Peyer's patch (tissue), 4 donors: ENCODE data around the gene SORCS1. TPM values are rescaled to one million over a fixed set of nuclear protein-coding genes. Genes with fewer than 3 reads are reported as not detected.

Source experiments
- DNase-seq, 3 donors: peaks; one replicate each; pipeline ENCODE4 v3.0.0-alpha.2; 2017 to 2019
- H3K27ac ChIP-seq, 4 donors: fragments of 200-600 bp; sonication (generic); one replicate each; pipeline ENCODE4 v1.5.1; 2016 to 2019
- H3K27me3 ChIP-seq, 2 donors: fragments of 200-600 bp; sonication (generic); one replicate each; pipeline ENCODE4 v1.5.1; 2019
- H3K36me3 ChIP-seq, 3 donors: fragments of 200-600 bp; sonication (generic); one replicate each; pipeline ENCODE4 v1.5.1; 2016 to 2019
- H3K4me1 ChIP-seq, 4 donors: fragments of 200-600 bp; sonication (generic); one replicate each; pipeline ENCODE4 v1.5.1; 2016 to 2019
- H3K4me3 ChIP-seq, 4 donors: fragments of 200-600 bp; sonication (generic); 1 replicate in 3 of 4; 2 replicates in 1 of 4; pipeline ENCODE4 v1.5.1; 2016 to 2019; ENCODE audit warnings: mild to moderate bottlenecking in 1 of 4
- H3K9me3 ChIP-seq, 4 donors: fragments of 200-600 bp; sonication (generic); one replicate each; pipeline ENCODE4 v1.5.1; 2016 to 2019; ENCODE audit warnings: mild to moderate bottlenecking in 1 of 4
- POLR2A ChIP-seq, 2 donors: fragments of 450-650 bp; IDR thresholded peaks; one replicate each; pipeline ENCODE4 v1.5.1; 2017; ENCODE audit warnings: antibody characterized with exemption in 2 of 2, mild to moderate bottlenecking in 2 of 2, moderate library complexity in 2 of 2
- total RNA-seq, 4 donors: library from RNA; depleted of rRNA; stranded (reverse); fragments of >200 nt; gene quantifications; one replicate each; pipeline ENCODE4 v1.1.0, GENCODE V29; 2016
- TF ChIP-seq, protein P1 (sequence below), 6 experiments: fragments of 450-650 bp in 4 of 6; fragments of 200-600 bp in 2 of 6; sonication (generic) in 1 of 6; IDR thresholded peaks; one replicate each; pipeline ENCODE4 v1.5.1; 2017 to 2019; ENCODE audit warnings: antibody characterized with exemption in 6 of 6, mild to moderate bottlenecking in 3 of 6, moderate library complexity in 1 of 6

The SORCS1 gene
- total RNA-seq, 4 donors from 2014 or later, result 0.53 to 5.9 (median 2.4) TPM

DNA sequence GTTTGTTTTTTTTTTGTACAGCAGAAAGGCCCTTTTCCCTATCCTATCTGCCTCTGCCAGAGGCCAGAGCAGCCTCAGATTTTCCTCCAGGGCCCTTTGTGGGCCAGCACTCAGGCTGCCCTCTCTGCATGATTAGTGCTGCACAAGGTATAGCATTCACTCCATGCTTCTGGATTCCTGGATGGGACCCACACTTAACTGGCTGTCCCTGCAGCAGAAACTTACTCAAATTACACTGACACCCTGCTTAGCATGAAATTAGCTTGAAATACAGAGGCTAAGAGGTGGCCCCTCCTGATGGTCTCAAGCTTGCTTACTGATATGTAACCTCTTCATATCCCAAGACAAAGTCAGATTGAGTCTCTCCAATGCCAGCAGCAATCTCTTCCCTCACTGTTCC, 239.3 kb downstream of the SORCS1 start:
- Histone ChIP-seq H3K4me1 (no peaks in the 10 kb centered on the region), H3K36me3 (no peaks in the 10 kb centered on the region), H3K27ac (no peak overlapping the region), H3K27me3 (no peaks in the 10 kb centered on the region), H3K9me3 (no peaks in the 10 kb centered on the region), H3K4me3 (no peak overlapping the region)
- TF ChIP-seq POLR2A (IDR thresholded peaks at IDR 0.05), result no peak
- TF ChIP-seq, protein P1, sequence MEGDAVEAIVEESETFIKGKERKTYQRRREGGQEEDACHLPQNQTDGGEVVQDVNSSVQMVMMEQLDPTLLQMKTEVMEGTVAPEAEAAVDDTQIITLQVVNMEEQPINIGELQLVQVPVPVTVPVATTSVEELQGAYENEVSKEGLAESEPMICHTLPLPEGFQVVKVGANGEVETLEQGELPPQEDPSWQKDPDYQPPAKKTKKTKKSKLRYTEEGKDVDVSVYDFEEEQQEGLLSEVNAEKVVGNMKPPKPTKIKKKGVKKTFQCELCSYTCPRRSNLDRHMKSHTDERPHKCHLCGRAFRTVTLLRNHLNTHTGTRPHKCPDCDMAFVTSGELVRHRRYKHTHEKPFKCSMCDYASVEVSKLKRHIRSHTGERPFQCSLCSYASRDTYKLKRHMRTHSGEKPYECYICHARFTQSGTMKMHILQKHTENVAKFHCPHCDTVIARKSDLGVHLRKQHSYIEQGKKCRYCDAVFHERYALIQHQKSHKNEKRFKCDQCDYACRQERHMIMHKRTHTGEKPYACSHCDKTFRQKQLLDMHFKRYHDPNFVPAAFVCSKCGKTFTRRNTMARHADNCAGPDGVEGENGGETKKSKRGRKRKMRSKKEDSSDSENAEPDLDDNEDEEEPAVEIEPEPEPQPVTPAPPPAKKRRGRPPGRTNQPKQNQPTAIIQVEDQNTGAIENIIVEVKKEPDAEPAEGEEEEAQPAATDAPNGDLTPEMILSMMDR (IDR thresholded peaks at IDR 0.05), result no peak
- DNase-seq, result no peak

DNA sequence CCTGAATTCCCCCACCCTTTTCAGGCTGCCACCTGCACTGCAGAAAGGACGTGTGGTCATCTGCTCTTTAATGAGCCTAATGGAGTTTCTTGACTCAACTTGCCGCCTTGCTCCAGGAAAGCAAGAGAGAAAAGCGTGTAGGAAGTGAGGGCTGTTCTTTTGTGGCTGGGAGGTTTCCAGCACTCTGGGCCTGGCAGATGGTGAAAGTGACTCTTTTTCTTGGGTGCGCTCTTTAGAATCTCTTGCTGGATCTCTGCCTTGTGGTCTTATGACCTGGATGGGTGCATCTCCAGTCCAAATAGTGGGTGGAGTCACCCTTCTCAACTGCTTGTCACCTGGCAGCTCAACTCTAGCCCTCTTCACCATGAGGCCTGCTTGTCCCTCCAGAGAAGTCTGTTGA, 244.0 kb downstream of the SORCS1 start:
- Histone ChIP-seq H3K27ac (no peak overlapping the region), H3K36me3 (no peaks in the 10 kb centered on the region), H3K27me3 (no peaks in the 10 kb centered on the region), H3K9me3 (no peaks in the 10 kb centered on the region), H3K4me3 (no peak overlapping the region), H3K4me1 (no peaks in the 10 kb centered on the region)
- no peak for DNase-seq
- TF ChIP-seq, protein P1 (IDR thresholded peaks at IDR 0.05), result no peak
- TF ChIP-seq POLR2A (IDR thresholded peaks at IDR 0.05), result no peak

DNA sequence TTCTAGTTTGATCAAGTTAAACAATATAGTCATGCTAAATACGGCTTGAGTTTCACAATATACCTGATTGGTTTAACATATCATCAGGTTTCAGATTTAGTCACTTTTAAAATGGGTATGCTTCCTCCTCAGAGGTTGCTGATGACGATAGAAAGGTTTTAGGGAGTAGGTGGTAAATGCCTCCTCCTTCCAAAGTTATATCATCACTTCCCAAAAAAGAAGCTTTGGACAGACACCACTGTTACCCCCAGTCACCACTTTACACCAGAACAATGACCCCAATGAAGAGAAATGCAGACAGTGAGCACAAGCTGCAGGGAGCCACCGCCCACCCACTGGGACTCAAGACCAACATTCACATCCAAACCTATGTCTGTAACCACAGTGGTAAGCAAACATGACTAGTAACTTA, 244.6 kb downstream of the SORCS1 start:
- Histone ChIP-seq H3K4me1 (no peaks in the 10 kb centered on the region), H3K4me3 (no peak overlapping the region), H3K36me3 (no peaks in the 10 kb centered on the region), H3K9me3 (no peaks in the 10 kb centered on the region), H3K27ac (no peak overlapping the region), H3K27me3 (no peaks in the 10 kb centered on the region)
- no peak for DNase-seq
- TF ChIP-seq POLR2A (IDR thresholded peaks at IDR 0.05), result no peak
- TF ChIP-seq, protein P1 (IDR thresholded peaks at IDR 0.05), result no peak

DNA sequence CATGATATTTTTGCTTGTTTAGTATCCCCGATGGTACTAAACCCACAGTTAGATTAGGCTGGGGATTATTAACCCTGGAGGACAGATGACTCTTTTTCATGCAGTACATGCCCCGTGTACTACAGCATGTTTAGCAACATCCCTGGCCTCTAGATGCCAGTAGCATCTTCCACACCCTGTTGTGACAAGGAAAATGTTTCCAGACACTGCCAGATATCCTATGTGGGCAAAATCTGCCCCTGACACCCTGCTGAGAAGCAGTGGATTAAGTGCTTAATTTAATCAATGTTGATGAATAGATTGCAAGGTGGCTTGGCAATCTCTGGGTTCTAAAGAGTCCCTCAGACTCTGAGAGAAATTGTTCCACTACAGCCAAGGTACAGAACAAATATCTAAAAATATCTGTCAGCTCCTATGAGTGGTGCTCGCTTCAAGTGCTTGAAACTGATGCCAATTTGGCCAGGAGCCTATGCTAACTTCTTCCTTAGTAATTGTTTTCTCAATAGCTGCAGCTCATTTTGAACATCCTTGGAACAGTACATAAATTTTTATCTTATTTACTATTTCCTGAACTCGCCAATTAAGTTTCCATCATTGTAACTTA, 247.0 kb downstream of the SORCS1 start:
- Histone ChIP-seq H3K4me1 (no peaks in the 10 kb centered on the region), H3K4me3 (no peak overlapping the region), H3K27ac (no peak overlapping the region), H3K36me3 (no peaks in the 10 kb centered on the region), H3K9me3 (no peaks in the 10 kb centered on the region), H3K27me3 (no peaks in the 10 kb centered on the region)
- no peak for DNase-seq
- TF ChIP-seq, protein P1 (IDR thresholded peaks at IDR 0.05), result no peak

DNA sequence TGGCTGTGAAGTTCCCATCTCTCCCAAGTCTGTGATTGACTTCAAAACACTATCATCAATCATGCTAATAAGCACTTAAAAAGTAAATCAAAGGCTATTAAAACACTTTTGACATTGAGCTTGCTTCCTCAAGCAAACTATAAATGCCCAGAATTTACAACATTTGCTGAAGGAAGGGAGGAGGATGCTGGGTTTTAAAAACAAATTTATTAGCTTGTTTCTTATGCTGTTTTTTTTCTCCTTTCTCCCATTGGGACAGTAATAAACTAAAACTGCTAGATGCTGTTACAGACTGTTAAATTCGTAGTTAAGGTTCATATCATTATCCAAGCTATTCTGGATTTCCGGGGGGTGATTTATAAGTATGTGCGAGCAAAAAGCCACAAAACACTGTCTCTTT, 250.5 kb downstream of the SORCS1 start:
- H3K27ac ChIP-seq, result no peak overlapping the region
- no peak overlapping the region for H3K4me3 ChIP-seq
- H3K36me3 ChIP-seq, result no peaks in the 10 kb centered on the region
- DNase-seq, result no peak
- no peaks in the 10 kb centered on the region for H3K9me3 ChIP-seq
- H3K27me3 ChIP-seq, result no peaks in the 10 kb centered on the region
- no peaks in the 10 kb centered on the region for H3K4me1 ChIP-seq
- TF ChIP-seq, protein P1 (IDR thresholded peaks at IDR 0.05), result no peak
- TF ChIP-seq POLR2A (IDR thresholded peaks at IDR 0.05), result no peak

DNA sequence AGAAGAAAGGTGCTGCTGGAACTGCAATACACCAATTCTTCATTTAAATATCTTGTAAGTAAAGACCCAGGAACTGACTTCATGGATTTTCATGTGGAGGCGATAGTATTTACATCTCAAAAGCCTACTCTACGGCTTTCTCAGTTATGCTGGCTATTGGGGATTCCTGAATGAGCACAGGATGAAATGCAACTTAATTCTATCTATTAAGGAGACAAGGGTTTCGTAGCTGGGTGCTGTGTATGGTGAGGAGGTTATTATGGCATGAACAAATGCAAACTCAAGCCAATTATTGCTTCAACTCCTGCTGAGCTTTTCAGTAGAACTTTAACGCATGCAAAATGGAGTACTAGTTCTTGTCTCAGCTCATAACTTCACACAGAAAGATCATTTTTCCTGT, 251.2 kb downstream of the SORCS1 start:
- no peaks in the 10 kb centered on the region for H3K27me3 ChIP-seq
- TF ChIP-seq POLR2A (IDR thresholded peaks at IDR 0.05), result no peak
- TF ChIP-seq, protein P1 (IDR thresholded peaks at IDR 0.05), result no peak
- H3K27ac ChIP-seq, result no peak overlapping the region
- H3K4me1 ChIP-seq, result no peaks in the 10 kb centered on the region
- no peaks in the 10 kb centered on the region for H3K9me3 ChIP-seq
- H3K36me3 ChIP-seq, result no peaks in the 10 kb centered on the region
- H3K4me3 ChIP-seq, result no peak overlapping the region
- DNase-seq, result no peak
